HepG2 (cell line): ENCODE results near the gene IST1. TPM values are rescaled to one million over a fixed set of nuclear protein-coding genes. Genes with fewer than 3 reads are reported as not detected.

ENCODE experiments used
- CEBPZ ChIP-seq: IDR thresholded peaks from 2 replicates; pipeline ENCODE4 v1.6.1; 2012; ENCODE audit warnings: low read length, improper control_type of control experiment
- CERS6 ChIP-seq: sonication (generic); formaldehyde crosslinking; IDR thresholded peaks from 2 replicates; pipeline ENCODE4 v1.5.0; 2020; ENCODE audit warnings: missing genetic modification reagents
- GFI1 ChIP-seq: sonication (generic); formaldehyde crosslinking; IDR thresholded peaks from 2 replicates; pipeline ENCODE4 v1.5.0; 2020; ENCODE audit warnings: missing genetic modification reagents, mild to moderate bottlenecking, borderline replicate concordance
- HOXA7 ChIP-seq: sonication (generic); formaldehyde crosslinking; IDR thresholded peaks from 2 replicates; pipeline ENCODE4 v1.8.1; 2022; ENCODE audit warnings: mild to moderate bottlenecking, missing genetic modification reagents, moderate library complexity
- KLF9 ChIP-seq: IDR thresholded peaks from 2 replicates; pipeline ENCODE4 v1.6.1; 2016; ENCODE audit warnings: low read depth
- PBX3 ChIP-seq: sonication (generic); formaldehyde crosslinking; IDR thresholded peaks from 2 replicates; pipeline ENCODE4 v1.8.1; 2023; ENCODE audit warnings: missing genetic modification reagents, inconsistent platforms, borderline replicate concordance
- RFX3 ChIP-seq: IDR thresholded peaks from 2 replicates; pipeline ENCODE4 v1.6.1; 2016; ENCODE audit warnings: missing biosample characterization, missing genetic modification reagents
- SMARCE1 ChIP-seq: fragments of 450-650 bp; IDR thresholded peaks from 2 replicates; pipeline ENCODE4 v1.6.1; 2017; ENCODE audit warnings: borderline replicate concordance
- TGIF2 ChIP-seq: IDR thresholded peaks from 2 replicates; pipeline ENCODE4 v1.6.1; 2016; ENCODE audit warnings: control low read depth, missing compliant biosample characterization
- TRIM22 ChIP-seq: fragments of 450-650 bp; IDR thresholded peaks from 2 replicates; pipeline ENCODE4 v1.6.1; 2017
- ZBTB33 ChIP-seq: sonication (generic); formaldehyde crosslinking; IDR thresholded peaks from 2 replicates; pipeline ENCODE4 v1.4.0; 2020; ENCODE audit warnings: missing genetic modification reagents
- ZBTB7A ChIP-seq: sonication (generic); formaldehyde crosslinking; IDR thresholded peaks from 2 replicates; pipeline ENCODE4 v1.8.0; 2022; ENCODE audit warnings: mild to moderate bottlenecking, missing genetic modification reagents
- ZFP36L2 ChIP-seq: sonication (generic); formaldehyde crosslinking; IDR thresholded peaks from 2 replicates; pipeline ENCODE4 v1.4.0; 2020; ENCODE audit warnings: missing genetic modification reagents
- ZNF362 ChIP-seq: sonication (generic); formaldehyde crosslinking; IDR thresholded peaks from 2 replicates; pipeline ENCODE4 v1.4.0; 2020; ENCODE audit warnings: missing genetic modification reagents, mild to moderate bottlenecking, borderline replicate concordance
- ZNF512B ChIP-seq: sonication (generic); formaldehyde crosslinking; IDR thresholded peaks from 2 replicates; pipeline ENCODE4 v1.5.1; 2020; ENCODE audit warnings: missing genetic modification reagents, mild to moderate bottlenecking, borderline replicate concordance
- polyA plus RNA-seq, 8 experiments: library from polyadenylated mRNA; depleted of rRNA in 3 of 8; stranded (reverse) in 7 of 8; unstranded in 1 of 8; fragments of >200 nt; fragmentation: Illumina TruSeq in 4 of 8; extraction: Trizol in 4 of 8; gene quantifications; 2 replicates each; pipeline versions ENCODE4 v1.2.1 to v1.2.3, GENCODE V29; 2011 to 2016; ENCODE audit warnings: low read depth in 4 of 8, missing spikeins in 1 of 8, mixed read lengths in 1 of 8; ENCODE audit not compliant: insufficient read depth in 1 of 8
- total RNA-seq, 5 experiments: library from RNA; depleted of rRNA; stranded (reverse); fragments of >200 nt; fragmentation: Illumina TruSeq; extraction: Trizol; gene quantifications; 2 replicates each; pipeline ENCODE4 v1.2.3, GENCODE V29; 2016; ENCODE audit warnings: low read depth in 1 of 5

The IST1 gene
- total and polyA plus RNA-seq, 2 of the 13 experiments (the other 11 are each of a cell fraction or from before 2014, with no cell fraction given) = 346 to 415 TPM

GRCh38 chr16:71894921-71895678, at the start of gene IST1 (continued):
- peak; percentile 80 for TF ChIP-seq ZBTB33 (CRISPR knock-in tag)
- TF ChIP-seq ZNF512B (CRISPR knock-in tag) = no peak
- no peak for TF ChIP-seq TRIM22
- peak; percentile 76 for TF ChIP-seq ZBTB7A (CRISPR knock-in tag)
- peak; percentile 92 for TF ChIP-seq GFI1 (CRISPR knock-in tag)
- TF ChIP-seq RFX3 (CRISPR knock-in tag) = no peak
- no peak for TF ChIP-seq SMARCE1
- TF ChIP-seq PBX3 (CRISPR knock-in tag) = peak; percentile 85
- TF ChIP-seq CEBPZ = no peak
- TF ChIP-seq HOXA7 (CRISPR knock-in tag) = no peak
- no peak for TF ChIP-seq KLF9 (CRISPR knock-in tag)
- TF ChIP-seq ZFP36L2 (CRISPR knock-in tag) = peak; percentile 21; the same call in 1 of the 2 replicates
- TF ChIP-seq ZNF362 (CRISPR knock-in tag) = peak; percentile 32; the same call in 1 of the 2 replicates
- TF ChIP-seq TGIF2 (CRISPR knock-in tag) = peak; percentile 94; the same call in 1 of the 2 replicates
- TF ChIP-seq CERS6 (CRISPR knock-in tag) = 0 out of 2 replicates have a peak, but pooled peaks have one; percentile 89
